GM18519 (cell line): ENCODE data around the gene LSM7.
"Not testable (repeated sequence)": the region's sequence is repeated elsewhere in the genome, so short reads cannot be mapped to it uniquely, and the experiment has no call there.

ENCODE experiments used
- ATAC-seq: cut with Tn5 transposase; IDR thresholded peaks from one replicate; pipeline ENCODE4 v1.9.1; 2021; ENCODE audit warnings: mild to moderate bottlenecking, moderate library complexity; ENCODE audit not compliant: unreplicated experiment, low FRiP score

LSM7 gene

GRCh38 chr19:2355168-2356035, 27.0 kb upstream of the LSM7 start:
- no peak for ATAC-seq

- ATAC-seq, result no peak
Measured at GRCh38 chr19:2354670-2355069, 26.3 kb upstream of the LSM7 start.

GRCh38 chr19:2353887-2354592, 25.7 kb upstream of the LSM7 start:
- ATAC-seq, result no peak

- no peak for ATAC-seq
Measured at GRCh38 chr19:2353159-2353886, 24.9 kb upstream of the LSM7 start.

- no peak for ATAC-seq
Measured at GRCh38 chr19:2352121-2352520, 23.7 kb upstream of the LSM7 start.

DNA sequence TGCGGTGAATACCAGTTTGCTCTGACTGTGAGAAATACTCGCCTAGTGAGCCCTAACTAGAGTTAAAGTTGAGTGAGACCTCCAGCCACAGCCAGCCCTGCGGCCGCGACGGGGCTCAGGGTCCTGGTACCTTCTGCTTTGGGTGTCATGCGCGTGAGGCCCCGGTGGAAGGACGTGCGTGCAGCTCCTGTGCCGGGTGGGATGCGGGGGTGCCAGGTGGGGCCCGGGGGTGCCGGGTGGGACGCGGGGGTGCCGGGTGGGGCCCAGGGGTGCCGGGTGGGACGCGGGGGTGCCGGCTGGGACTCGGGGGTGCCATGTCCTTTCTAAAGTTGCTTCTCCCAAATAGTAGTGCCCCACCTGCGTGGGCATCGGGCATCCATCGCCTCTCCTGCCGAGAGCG, 23.2 kb upstream of the LSM7 start:
- no peak for ATAC-seq

DNA sequence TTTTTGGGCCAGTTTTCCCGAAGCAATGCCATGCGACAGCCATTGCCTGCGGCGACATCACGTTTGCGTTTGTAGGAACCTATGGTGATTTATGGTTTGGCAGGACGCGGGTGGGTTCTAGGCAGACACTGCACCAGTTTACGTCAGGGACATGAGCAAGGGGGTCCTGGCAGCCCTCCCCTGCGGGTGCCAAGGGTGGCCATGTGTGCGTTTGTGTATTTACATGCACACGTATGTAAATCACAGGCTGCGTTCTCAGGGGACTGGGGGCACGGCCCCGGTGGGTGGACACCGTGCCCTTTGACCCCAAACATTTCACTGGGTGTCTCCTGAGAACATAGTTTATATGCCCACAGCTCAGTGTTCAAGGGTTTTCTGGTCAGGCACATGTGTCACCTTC, 22.3 kb upstream of the LSM7 start:
- ATAC-seq, result no peak

- not testable (repeated sequence) for ATAC-seq
Measured at GRCh38 chr19:2349818-2350217, 21.4 kb upstream of the LSM7 start.

GRCh38 chr19:2345794-2346663, 17.6 kb upstream of the LSM7 start:
- no peak for ATAC-seq

- no peak for ATAC-seq
Measured at GRCh38 chr19:2345076-2345475, 16.7 kb upstream of the LSM7 start.

- no peak for ATAC-seq
Measured at GRCh38 chr19:2344381-2344870, 16.0 kb upstream of the LSM7 start.

GRCh38 chr19:2343289-2343982, 15.1 kb upstream of the LSM7 start:
- ATAC-seq, result no peak

DNA sequence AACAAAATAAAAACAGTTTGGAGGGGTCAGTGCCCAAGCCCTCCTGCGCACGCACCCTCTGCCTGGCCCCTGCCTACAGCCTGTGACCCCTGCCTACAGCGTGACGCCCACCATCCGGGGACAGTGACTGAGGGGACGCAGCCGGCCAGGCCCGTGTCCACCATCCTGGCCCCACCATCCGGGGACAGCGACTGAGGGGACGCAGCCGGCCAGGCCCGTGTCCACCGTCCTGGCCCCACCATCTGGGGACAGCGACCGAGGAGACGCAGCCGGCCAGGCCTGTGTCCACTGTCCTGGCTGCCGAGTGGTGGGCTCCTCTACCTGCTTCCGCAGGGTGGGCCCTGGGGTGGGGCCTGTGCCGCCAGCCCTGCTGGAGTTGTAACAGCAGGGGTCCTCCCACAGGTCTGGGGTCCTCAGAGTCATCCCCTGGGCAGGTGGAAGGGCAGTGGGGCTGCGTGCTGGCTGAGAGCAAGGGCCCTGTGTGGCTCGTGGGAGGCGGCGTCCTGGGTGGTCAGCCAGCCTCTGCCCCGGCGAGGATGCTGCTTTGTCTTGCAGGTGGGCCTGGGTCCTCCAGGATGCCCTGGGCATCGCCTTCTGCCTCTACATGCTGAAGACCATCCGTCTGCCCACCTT, 14.4 kb upstream of the LSM7 start:
- ATAC-seq, result no peak

DNA sequence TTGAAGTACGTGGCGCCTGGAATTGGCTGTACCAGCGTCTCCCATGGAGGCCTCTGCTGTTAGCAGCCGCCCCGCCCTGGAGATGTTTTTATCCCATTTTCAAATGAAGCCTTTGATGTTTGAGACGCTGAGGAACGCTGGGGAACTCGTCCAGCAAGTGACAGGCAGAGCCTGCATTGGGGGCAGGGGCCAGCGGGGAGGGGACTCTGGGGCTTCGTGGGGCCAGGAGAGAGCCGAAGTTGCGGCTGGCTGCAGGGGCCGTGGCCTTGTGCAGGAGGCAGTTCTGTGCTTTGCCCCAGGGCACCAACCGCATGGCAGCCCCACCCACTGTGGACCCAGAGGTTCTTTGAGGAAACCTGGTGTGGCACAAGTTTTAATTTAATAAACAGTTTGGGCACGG, 13.6 kb upstream of the LSM7 start:
- no peak for ATAC-seq

GRCh38 chr19:2341244-2341751, 12.9 kb upstream of the LSM7 start:
- ATAC-seq, result no peak

DNA sequence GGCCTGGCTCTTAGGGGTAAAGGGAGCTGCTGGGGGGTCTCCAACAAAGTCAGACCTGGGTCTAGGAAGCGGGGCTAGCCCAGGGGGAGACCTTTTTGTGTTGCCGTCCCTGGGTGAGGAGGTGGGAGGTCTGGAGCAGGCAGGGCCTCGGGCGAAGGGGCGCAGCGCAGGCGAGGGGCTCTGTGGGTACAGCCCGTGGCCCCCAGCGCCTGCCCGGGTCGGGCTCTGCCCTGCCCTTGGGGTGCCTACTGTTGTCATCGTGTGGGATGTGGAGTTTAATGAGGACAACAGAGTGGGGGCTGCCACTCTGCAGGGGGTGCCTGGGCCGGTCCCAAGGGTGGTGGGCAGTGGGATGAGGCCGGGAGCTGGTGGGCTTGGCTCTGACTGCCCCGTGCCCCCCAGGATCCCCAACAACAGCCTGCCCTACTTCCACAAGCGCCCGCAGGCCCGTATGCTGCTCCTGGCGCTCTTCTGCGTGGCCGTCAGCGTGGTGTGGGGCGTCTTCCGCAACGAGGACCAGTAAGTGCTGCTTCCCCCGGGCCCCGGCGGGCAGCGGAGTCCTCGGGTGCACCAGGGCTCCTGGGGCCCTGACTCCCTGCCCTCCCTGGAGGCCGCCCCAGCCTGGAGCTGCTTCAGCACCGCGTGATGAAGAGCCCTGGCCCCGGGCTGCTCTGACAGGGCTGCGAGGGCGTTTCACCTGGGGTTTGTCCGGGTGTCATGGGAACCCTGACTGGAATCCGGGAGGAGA, 12.3 kb upstream of the LSM7 start:
- ATAC-seq, result no peak

DNA sequence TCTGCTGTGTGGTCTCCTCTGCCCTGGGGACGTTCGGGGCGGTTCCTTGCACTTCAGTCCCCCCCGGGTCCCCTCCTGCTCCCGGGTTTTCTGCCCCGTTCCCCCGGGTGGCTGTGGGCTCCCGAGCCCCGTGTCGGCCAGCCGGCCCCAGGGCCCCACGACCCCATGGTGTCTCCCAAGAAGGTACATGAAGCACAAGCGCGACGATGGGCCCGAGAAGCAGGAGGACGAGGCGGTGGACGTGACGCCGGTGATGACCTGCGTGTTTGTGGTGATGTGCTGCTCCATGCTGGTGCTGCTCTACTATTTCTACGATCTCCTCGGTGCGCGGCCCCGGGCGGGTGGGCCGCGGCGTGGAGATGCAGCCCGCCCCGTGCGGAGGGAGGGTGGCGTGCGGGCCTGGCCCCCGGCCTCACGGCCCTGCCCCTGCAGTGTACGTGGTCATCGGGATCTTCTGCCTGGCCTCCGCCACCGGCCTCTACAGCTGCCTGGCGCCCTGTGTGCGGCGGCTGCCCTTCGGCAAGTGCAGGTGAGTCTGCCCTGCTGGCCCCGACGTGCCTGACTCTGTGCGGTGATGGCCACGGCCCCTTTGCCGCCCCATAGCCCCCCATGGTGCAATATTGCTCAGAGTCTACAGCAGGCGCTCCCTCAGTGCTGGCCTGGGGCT, 11.4 kb upstream of the LSM7 start:
- ATAC-seq, result no peak
